ENCODE measurements around the gene UBIAD1. TPM values are rescaled to one million over a fixed set of nuclear protein-coding genes. Genes with fewer than 3 reads are reported as not detected.

UBIAD1 gene
- total and polyA plus RNA-seq, 2 of the 13 experiments (the other 11 are each of a cell fraction or from before 2014, with no cell fraction given) = 16.9 to 20.4 TPM

GRCh38 chr1:11273595-11274234 lies 717 bp downstream of the UBIAD1 start (continued):
- TF ChIP-seq ELF4 (CRISPR knock-in tag; IDR thresholded peaks at IDR 0.05; ENCODE audit: borderline replicate concordance) (peak; percentile 53; the same call in 1 of the 2 replicates), FOXM1 (CRISPR knock-in tag; IDR thresholded peaks at IDR 0.05) (no peak), EED (CRISPR knock-in tag; IDR thresholded peaks at IDR 0.05) (peak; percentile 68; the same call in 1 of the 2 replicates), LRRFIP1 (CRISPR knock-in tag; conservative IDR thresholded peaks at IDR 0.05) (no peak), USF2 (IDR thresholded peaks at IDR 0.05; ENCODE audit: low read depth, low read length) (no peak), USF2 (CRISPR knock-in tag; IDR thresholded peaks at IDR 0.05; ENCODE audit: borderline replicate concordance) (peak; percentile 31; the same call in 1 of the 2 replicates), TBX2 (CRISPR knock-in tag; IDR thresholded peaks at IDR 0.05; ENCODE audit: borderline replicate concordance) (no peak; the same call in none of the 2 replicates), ERF (CRISPR knock-in tag; IDR thresholded peaks at IDR 0.05) (no peak; the same call in 1 of the 2 replicates), CCAR2 (optimal IDR thresholded peaks at IDR 0.05; ENCODE audit: low read depth, low read length) (no peak), U2AF1 (optimal IDR thresholded peaks at IDR 0.05; ENCODE audit: low read depth, low read length) (peak; percentile 55), RELA (CRISPR knock-in tag; IDR thresholded peaks at IDR 0.05) (no peak), GABPB1 (CRISPR knock-in tag; IDR thresholded peaks at IDR 0.05) (no peak), AGO2 (optimal IDR thresholded peaks at IDR 0.05; ENCODE audit: low read depth, low read length) (peak; percentile 47), DR1 (CRISPR knock-in tag; IDR thresholded peaks at IDR 0.05) (0 out of 2 replicates have a peak, but pooled peaks have one; percentile 40)
- TF ChIP-seq, protein P1, sequence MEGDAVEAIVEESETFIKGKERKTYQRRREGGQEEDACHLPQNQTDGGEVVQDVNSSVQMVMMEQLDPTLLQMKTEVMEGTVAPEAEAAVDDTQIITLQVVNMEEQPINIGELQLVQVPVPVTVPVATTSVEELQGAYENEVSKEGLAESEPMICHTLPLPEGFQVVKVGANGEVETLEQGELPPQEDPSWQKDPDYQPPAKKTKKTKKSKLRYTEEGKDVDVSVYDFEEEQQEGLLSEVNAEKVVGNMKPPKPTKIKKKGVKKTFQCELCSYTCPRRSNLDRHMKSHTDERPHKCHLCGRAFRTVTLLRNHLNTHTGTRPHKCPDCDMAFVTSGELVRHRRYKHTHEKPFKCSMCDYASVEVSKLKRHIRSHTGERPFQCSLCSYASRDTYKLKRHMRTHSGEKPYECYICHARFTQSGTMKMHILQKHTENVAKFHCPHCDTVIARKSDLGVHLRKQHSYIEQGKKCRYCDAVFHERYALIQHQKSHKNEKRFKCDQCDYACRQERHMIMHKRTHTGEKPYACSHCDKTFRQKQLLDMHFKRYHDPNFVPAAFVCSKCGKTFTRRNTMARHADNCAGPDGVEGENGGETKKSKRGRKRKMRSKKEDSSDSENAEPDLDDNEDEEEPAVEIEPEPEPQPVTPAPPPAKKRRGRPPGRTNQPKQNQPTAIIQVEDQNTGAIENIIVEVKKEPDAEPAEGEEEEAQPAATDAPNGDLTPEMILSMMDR (CRISPR knock-in tag; IDR thresholded peaks at IDR 0.05) = peak; percentile 9; the same call in 1 of the 2 replicates
- TF ChIP-seq, protein P2, sequence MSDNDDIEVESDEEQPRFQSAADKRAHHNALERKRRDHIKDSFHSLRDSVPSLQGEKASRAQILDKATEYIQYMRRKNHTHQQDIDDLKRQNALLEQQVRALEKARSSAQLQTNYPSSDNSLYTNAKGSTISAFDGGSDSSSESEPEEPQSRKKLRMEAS (IDR thresholded peaks at IDR 0.05) = 0 out of 2 replicates have a peak, but pooled peaks have one; percentile 5
- TF ChIP-seq, protein P3, sequence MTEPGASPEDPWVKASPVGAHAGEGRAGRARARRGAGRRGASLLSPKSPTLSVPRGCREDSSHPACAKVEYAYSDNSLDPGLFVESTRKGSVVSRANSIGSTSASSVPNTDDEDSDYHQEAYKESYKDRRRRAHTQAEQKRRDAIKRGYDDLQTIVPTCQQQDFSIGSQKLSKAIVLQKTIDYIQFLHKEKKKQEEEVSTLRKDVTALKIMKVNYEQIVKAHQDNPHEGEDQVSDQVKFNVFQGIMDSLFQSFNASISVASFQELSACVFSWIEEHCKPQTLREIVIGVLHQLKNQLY (CRISPR knock-in tag; IDR thresholded peaks at IDR 0.05) = no peak
- TF ChIP-seq, protein P4, sequence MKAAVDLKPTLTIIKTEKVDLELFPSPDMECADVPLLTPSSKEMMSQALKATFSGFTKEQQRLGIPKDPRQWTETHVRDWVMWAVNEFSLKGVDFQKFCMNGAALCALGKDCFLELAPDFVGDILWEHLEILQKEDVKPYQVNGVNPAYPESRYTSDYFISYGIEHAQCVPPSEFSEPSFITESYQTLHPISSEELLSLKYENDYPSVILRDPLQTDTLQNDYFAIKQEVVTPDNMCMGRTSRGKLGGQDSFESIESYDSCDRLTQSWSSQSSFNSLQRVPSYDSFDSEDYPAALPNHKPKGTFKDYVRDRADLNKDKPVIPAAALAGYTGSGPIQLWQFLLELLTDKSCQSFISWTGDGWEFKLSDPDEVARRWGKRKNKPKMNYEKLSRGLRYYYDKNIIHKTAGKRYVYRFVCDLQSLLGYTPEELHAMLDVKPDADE (CRISPR knock-in tag; IDR thresholded peaks at IDR 0.05) = no peak
- TF ChIP-seq, protein P5, sequence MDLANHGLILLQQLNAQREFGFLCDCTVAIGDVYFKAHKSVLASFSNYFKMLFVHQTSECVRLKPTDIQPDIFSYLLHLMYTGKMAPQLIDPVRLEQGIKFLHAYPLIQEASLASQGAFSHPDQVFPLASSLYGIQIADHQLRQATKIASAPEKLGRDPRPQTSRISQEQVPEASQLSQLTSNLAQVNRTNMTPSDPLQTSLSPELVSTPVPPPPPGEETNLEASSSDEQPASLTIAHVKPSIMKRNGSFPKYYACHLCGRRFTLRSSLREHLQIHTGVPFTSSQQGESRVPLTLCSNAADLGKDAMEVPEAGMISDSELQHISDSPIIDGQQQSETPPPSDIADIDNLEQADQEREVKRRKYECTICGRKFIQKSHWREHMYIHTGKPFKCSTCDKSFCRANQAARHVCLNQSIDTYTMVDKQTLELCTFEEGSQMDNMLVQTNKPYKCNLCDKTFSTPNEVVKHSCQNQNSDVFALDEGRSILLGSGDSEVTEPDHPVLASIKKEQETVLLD (CRISPR knock-in tag; IDR thresholded peaks at IDR 0.05; ENCODE audit: low read depth) = 0 out of 2 replicates have a peak, but pooled peaks have one; percentile 11

Measured in HepG2 (cell line).